Stimulated activated naive CD8-positive, alpha-beta T cell treated with anti-CD3 and anti-CD28 coated beads, Interleukin-15, Interleukin-2, amounts not matched to agents 100 ng/mL and 50 ng/mL, for 24 hours (primary cell): ENCODE measurements around the gene CDC5L.

Source experiments
- H3K27ac Mint-ChIP-seq: one replicate; pipeline ENCODE4 v1.8.0; 2021; ENCODE audit warnings: mild to moderate bottlenecking, mixed read lengths
- H3K27me3 Mint-ChIP-seq: one replicate; pipeline ENCODE4 v1.8.0; 2021; ENCODE audit warnings: mixed read lengths
- H3K36me3 Mint-ChIP-seq: one replicate; pipeline ENCODE4 v1.8.0; 2021; ENCODE audit warnings: low read depth, mixed read lengths
- H3K4me1 Mint-ChIP-seq: one replicate; pipeline ENCODE4 v1.8.0; 2021; ENCODE audit warnings: low read depth, mixed read lengths
- H3K4me3 Mint-ChIP-seq: one replicate; pipeline ENCODE4 v1.8.0; 2021; ENCODE audit warnings: mild to moderate bottlenecking, mixed read lengths
- H3K9me3 Mint-ChIP-seq: one replicate; pipeline ENCODE4 v1.8.0; 2021; ENCODE audit warnings: mixed read lengths

CDC5L gene

DNA sequence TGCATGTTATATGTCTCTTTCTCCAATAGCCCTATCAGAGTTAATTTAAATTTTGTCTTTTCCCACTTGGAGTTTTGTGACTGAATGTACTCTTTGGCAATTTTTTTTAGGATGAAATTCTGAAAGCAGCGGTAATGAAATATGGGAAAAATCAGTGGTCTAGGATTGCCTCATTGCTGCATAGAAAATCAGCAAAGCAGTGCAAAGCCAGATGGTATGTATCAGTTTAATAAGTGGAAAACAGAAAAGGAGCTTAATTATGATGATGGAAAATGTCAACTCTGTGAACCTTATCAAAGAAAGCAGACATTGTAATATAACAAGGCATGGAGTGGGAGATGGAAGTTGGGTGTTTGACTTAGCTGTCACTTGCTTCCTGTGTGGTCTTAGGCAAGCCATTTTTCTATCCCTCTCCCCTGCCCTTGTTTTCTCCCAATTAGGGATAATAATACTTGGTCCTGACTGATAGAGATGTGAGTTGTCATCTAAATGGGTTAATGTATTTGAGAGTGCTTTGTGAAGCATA is 2.7 kb downstream of the CDC5L start:
- H3K9me3 Mint-ChIP-seq = no peaks in the 10 kb centered on the region
- peaks cover 62% of the 10 kb centered on the region for H3K36me3 Mint-ChIP-seq
- no peak overlapping the region for H3K27ac Mint-ChIP-seq
- H3K4me3 Mint-ChIP-seq = peak overlapping the region; percentile 98
- H3K27me3 Mint-ChIP-seq = no peaks in the 10 kb centered on the region
- peaks cover 48% of the 10 kb centered on the region for H3K4me1 Mint-ChIP-seq

DNA sequence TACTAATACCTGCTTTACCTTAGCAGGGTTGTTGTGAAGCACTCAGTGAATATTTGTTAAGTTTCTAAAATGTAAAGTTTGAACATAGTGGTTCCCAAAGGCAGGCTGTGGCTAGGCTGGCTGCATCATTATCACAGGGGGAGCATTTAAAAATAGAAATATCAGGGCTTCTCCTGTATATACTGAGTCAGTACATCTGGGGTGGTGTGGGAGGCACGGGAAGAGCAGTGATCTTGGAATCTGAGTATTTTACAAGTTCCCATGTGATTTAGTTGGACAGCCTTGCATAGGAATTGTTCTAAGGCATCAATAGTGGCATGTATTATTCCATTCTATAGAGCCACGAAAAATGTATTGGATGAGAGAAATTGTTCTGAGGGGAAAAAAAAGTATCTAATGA is 8.0 kb downstream of the CDC5L start:
- H3K27me3 Mint-ChIP-seq = no peaks in the 10 kb centered on the region
- no peaks in the 10 kb centered on the region for H3K9me3 Mint-ChIP-seq
- H3K36me3 Mint-ChIP-seq = peaks cover 90% of the 10 kb centered on the region
- H3K4me3 Mint-ChIP-seq = no peak overlapping the region
- H3K27ac Mint-ChIP-seq = no peak overlapping the region
- peaks cover 30% of the 10 kb centered on the region for H3K4me1 Mint-ChIP-seq

DNA sequence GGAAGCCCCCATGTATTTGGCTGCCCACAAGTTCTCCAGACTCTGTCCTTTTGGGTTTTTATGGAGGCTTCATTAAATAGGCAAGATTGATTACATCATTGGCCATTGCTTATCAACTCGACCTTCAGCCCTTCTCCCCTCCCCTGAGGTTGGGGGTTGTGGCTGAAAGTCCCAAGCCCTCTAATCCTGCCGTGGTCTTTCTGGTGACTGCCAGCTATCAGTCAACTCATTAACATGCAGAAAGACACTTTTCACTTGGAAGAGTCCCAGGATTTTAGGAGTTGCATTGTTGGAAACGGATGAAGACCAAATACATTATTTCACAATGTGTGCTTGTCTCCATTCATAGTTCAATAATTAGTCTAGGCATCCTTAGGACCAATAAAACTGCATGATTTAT is 9.5 kb downstream of the CDC5L start:
- Mint-ChIP-seq H3K9me3 (no peaks in the 10 kb centered on the region), H3K27ac (no peak overlapping the region), H3K4me3 (no peak overlapping the region), H3K36me3 (peaks cover 90% of the 10 kb centered on the region), H3K4me1 (peaks cover 30% of the 10 kb centered on the region), H3K27me3 (no peaks in the 10 kb centered on the region)

DNA sequence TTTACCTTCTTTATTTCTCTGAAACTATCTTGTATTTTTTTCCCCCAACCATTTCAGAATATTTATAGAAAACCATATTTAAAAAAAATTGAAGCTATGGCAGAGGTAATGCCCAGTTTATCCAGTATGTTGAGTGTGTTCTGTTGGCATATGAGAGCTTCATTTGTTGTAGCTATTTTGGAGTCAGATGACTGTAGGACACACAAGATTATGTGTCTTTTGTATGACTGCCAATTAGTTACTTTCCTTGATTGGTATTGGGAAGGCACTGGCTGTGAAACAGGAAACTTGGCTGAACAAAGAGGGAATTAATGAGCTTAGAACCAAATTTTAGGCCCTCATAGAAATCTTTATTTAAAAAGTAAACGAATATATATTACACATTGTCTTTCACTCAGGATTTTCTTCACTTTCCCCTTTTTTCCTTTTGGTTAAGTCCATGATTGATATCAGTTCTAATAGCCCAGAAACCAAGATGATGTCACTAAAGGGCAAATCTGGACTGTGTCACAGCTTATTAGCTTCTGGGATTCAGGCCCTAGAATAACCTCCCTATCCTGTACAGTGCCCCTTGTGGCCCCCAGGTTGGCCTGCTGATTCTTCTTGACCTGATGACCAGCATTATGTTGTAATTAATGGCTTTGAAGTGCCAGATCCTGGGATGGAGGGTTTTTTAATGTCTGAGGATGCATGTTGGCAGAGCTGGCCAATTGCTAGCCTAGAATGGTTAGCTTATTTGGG is 10.1 kb downstream of the CDC5L start:
- Mint-ChIP-seq H3K27ac (no peak overlapping the region), H3K4me3 (no peak overlapping the region), H3K4me1 (peaks cover 30% of the 10 kb centered on the region), H3K9me3 (no peaks in the 10 kb centered on the region), H3K36me3 (peaks cover 89% of the 10 kb centered on the region), H3K27me3 (no peaks in the 10 kb centered on the region)

DNA sequence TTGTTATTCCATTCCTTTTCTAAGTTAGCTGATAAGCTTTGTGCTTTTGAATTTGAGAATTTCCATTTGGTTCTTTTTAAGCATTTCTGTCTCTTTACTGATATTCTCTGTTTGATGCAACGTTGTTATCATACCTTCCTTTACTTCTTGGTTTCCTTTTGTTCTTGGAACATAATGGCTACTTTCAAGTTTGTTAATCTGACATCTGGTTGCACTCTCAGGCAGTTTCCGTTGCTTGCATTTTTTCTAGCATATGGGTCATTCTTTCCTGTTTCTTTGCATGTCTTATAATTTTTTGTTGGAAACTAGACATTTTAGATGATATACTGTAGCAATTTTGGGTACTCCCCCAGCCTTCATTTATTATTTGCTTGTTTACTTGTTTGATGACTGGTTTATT is 12.5 kb downstream of the CDC5L start:
- H3K4me1 Mint-ChIP-seq = peaks cover 27% of the 10 kb centered on the region
- H3K4me3 Mint-ChIP-seq = no peak overlapping the region
- H3K27ac Mint-ChIP-seq = peak overlapping the region; percentile 59
- no peaks in the 10 kb centered on the region for H3K27me3 Mint-ChIP-seq
- H3K9me3 Mint-ChIP-seq = no peaks in the 10 kb centered on the region
- H3K36me3 Mint-ChIP-seq = peaks cover 85% of the 10 kb centered on the region

DNA sequence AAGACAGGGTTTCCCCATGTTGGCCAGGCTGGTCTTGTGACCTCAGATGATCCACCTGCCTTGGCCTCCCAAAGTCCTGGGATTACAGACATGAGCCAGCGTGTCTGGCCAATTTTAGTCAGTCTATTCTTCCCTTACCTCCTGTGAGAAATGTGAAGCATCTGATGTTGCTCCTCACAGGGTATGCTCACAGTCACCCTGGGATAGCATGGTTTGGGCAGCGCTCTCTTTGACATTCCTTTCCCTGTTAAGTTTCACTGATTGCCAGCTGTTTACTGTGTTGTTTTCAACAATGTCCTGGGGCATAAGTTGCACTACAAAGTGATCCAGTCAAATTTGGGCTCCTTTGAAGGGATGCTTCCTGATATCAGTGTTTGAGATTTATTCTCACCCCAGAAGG is 13.1 kb downstream of the CDC5L start:
- Mint-ChIP-seq H3K27ac (peak overlapping the region; percentile 59), H3K27me3 (no peaks in the 10 kb centered on the region), H3K9me3 (no peaks in the 10 kb centered on the region), H3K36me3 (peaks cover 84% of the 10 kb centered on the region), H3K4me1 (peaks cover 26% of the 10 kb centered on the region), H3K4me3 (no peak overlapping the region)

DNA sequence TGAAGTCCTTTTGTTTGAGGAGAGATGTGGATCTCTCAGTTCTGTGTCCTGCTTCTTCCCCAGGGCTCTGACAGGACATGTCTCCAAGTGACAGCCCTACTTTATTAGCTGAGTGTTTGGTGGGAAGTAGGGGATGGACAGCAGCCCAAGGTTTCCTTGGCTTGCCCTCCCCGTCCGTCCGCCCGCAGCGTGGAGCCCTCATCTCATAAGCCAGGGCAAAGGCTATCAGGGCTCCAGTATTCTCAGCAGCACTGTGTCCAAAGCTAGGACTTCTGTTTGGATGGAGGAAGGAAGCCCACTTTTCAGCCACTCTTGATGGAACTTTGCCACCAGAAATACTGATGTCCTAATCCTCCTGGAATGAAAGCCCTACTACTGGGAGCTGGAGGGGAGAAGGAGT is 13.6 kb downstream of the CDC5L start:
- H3K9me3 Mint-ChIP-seq = no peaks in the 10 kb centered on the region
- no peaks in the 10 kb centered on the region for H3K27me3 Mint-ChIP-seq
- peaks cover 26% of the 10 kb centered on the region for H3K4me1 Mint-ChIP-seq
- H3K36me3 Mint-ChIP-seq = peaks cover 82% of the 10 kb centered on the region
- peak overlapping the region; percentile 59 for H3K27ac Mint-ChIP-seq
- no peak overlapping the region for H3K4me3 Mint-ChIP-seq

DNA sequence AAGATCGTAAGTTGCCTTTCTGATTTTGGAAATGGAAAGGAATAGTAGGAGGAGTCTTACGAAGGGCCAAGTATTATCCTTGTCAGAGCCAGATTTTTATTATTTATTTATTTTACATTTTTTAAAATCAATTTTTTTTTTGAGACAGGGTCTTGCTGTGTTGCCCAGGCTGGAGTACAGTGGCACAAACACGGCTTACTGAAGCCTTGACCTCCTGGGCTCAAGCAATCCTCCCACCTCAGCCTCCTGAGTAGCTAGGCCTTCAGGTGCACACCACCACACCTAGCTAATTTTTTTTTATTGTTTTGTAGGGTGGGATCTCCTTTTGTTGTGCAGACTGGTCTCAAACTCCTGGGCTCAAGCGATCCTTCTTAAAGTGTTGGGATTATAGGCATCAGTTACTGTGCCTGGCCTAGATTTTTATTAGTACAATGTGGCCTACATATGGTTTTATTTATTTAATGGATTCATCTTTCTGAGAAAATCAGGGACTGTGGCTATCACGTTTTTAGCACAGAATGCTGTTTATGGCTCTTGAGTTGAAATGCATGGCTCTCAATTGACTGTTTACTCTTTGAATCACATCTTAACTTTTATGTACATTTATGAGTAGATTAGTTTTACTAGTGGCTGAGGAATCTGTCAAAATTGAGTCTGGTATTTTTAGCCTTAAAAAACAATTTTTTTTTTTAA is 16.7 kb downstream of the CDC5L start:
- Mint-ChIP-seq H3K9me3 (no peaks in the 10 kb centered on the region), H3K27ac (no peak overlapping the region), H3K27me3 (no peaks in the 10 kb centered on the region), H3K4me3 (no peak overlapping the region), H3K36me3 (peaks cover 83% of the 10 kb centered on the region), H3K4me1 (peaks cover 39% of the 10 kb centered on the region)

DNA sequence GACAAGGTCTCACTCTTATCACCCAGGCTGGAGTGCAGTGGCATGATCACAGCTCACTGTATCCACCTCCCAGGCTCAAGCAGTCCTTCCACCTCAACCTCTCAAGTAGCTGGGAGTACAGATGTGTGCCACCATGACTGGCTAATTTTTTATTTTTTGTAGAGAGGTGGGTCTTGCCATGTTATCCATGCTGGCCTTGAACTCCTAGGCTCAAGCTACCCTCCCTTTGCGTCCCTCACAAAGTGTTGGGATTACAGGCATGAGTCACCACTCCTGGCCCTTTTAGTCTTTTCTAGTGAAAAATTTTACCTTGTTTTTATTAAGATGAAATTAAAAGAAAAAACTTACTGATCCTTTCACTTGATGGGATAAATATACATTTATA is 17.2 kb downstream of the CDC5L start:
- no peak overlapping the region for H3K27ac Mint-ChIP-seq
- H3K4me3 Mint-ChIP-seq = no peak overlapping the region
- H3K27me3 Mint-ChIP-seq = no peaks in the 10 kb centered on the region
- H3K36me3 Mint-ChIP-seq = peaks cover 83% of the 10 kb centered on the region
- H3K4me1 Mint-ChIP-seq = peaks cover 39% of the 10 kb centered on the region
- no peaks in the 10 kb centered on the region for H3K9me3 Mint-ChIP-seq

DNA sequence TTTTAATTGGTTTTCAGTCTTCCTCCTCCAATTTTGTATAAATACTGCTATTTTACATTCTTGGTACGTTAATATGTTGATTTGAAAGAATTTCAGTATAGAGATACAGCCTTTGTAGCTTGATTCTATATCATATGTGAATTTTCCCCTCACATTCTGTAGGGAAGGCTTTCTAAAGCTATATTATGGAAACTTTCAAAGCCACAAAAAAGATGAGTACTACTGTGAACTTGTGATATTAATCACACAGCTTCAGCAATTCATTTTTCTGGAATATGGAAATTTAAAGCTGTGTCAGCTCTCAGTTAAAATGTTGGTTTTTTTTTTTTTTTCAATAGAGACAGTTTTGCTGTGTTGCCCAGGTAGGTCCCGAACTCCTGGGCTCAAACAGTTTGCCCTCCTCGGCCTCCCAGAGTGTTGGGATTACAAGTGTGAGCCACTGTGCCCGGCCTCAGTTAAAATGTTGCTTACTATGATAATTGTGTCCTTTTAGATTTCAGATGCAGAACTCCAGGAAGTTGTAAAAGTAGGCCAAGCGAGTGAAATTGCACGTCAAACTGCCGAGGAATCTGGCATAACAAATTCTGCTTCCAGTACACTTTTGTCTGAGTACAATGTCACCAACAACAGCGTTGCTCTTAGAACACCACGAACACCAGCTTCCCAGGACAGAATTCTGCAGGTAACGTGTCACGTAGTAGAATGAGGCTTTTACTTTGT is 20.6 kb downstream of the CDC5L start:
- peaks cover 8% of the 10 kb centered on the region for H3K9me3 Mint-ChIP-seq
- H3K4me1 Mint-ChIP-seq = peaks cover 33% of the 10 kb centered on the region
- peaks cover 88% of the 10 kb centered on the region for H3K36me3 Mint-ChIP-seq
- no peak overlapping the region for H3K4me3 Mint-ChIP-seq
- H3K27me3 Mint-ChIP-seq = no peaks in the 10 kb centered on the region
- peak overlapping the region; percentile 9 for H3K27ac Mint-ChIP-seq

DNA sequence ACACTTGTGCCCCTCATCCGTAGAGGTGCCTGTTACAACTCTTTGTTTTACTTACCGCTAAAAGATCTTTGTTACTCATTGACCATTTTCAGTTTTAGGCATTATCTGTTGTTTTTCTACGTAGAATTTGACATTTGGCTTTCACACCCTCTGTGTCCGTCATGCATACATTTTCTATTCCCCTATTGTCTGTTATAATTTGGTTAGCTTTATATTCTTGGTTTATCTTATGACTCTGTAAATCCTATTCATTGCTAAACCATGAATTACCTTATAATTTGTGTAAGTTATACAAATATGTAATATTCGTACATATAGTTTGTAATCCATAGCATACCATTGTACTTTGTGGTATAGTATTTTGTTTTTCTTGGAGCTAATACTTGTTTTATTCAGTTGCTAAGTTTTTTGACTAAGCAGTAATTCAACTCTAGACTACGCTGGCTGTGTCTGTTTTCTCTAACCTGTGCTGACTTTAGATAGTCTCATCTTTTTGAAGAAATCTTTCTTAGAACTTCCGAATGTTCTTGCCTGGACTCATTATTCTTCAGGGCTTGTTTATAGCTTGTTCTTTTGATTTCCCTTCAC is 21.8 kb downstream of the CDC5L start:
- Mint-ChIP-seq H3K27me3 (no peaks in the 10 kb centered on the region), H3K4me3 (no peak overlapping the region), H3K9me3 (peaks cover 8% of the 10 kb centered on the region), H3K27ac (no peak overlapping the region), H3K36me3 (peaks cover 88% of the 10 kb centered on the region), H3K4me1 (peaks cover 33% of the 10 kb centered on the region)

DNA sequence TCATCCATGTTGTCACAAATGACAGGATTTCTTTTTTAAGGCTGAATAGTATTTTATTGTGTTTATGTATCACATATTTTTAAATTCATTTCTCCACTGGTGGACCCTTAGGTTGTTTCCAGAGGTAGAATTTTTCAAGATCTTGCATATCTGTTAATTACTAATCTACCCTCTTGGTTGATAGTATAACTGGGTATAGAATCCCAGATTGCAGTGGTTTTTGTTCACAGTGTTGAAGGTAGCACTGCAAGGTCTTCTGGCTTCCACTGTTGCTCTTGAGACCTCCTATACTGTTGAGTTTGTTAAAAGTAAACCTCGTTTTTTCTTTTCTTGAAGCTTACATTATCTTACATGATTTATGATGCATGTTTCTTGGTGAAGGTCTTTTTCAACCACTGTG is 22.9 kb downstream of the CDC5L start:
- Mint-ChIP-seq H3K4me1 (peaks cover 42% of the 10 kb centered on the region), H3K27ac (no peak overlapping the region), H3K4me3 (no peak overlapping the region), H3K36me3 (peaks cover 90% of the 10 kb centered on the region), H3K27me3 (no peaks in the 10 kb centered on the region), H3K9me3 (peaks cover 8% of the 10 kb centered on the region)

DNA sequence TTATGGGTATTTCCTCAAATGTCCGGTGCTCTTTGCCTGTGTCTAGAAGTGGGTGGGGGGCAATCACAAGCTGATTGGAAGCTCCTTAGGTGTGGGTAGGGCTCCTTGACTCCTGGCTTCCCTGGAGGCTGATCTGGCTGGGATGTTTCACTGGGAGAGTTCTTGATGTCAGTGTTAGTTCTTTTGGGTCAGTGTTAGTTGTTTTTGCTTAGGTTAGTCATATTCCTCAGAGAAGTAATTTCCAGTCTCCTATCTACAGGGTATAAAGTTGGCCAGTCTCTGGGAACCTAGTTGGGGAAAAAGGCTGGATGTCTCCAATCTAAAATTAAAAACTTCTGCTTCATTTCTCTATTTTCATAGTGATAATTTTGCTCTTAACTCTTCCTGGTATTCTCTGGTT is 23.6 kb downstream of the CDC5L start:
- Mint-ChIP-seq H3K9me3 (peaks cover 8% of the 10 kb centered on the region), H3K4me1 (peaks cover 50% of the 10 kb centered on the region), H3K36me3 (peaks cover 92% of the 10 kb centered on the region), H3K4me3 (no peak overlapping the region), H3K27ac (no peak overlapping the region), H3K27me3 (no peaks in the 10 kb centered on the region)

DNA sequence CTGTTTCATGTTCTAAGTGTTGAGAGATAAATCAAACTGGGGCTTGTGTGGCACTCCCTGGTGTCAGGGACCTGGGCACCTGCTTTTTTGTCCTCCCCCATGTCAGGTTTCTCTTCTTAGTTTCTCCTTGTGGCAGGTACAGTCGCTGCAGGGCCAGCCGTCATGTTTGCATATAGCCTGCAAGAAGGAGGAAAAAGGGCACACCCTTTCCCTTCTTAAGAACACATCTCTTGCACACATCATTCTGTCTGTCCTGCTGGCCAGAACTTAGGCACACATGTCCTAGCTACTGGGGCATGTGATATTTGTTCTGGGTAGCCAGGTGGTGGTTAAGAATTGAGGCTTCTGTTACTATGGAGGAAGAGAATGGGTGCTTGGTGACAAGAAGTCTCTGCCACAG is 27.9 kb downstream of the CDC5L start:
- Mint-ChIP-seq H3K36me3 (peaks cover 77% of the 10 kb centered on the region), H3K9me3 (peaks cover 6% of the 10 kb centered on the region), H3K27me3 (no peaks in the 10 kb centered on the region), H3K4me3 (no peak overlapping the region), H3K27ac (no peak overlapping the region), H3K4me1 (peaks cover 33% of the 10 kb centered on the region)
